HL-60 (cell line): ENCODE data around the gene FAM184A.

Experiments used
- CTCF ChIP-seq: IDR thresholded peaks from one replicate; pipeline ENCODE4 v1.5.1; 2011; ENCODE audit warnings: low read length, control low read depth, inconsistent platforms; ENCODE audit not compliant: insufficient read depth
- POLR2AphosphoS5 ChIP-seq: IDR thresholded peaks from 2 replicates; pipeline ENCODE4 v1.6.1; 2012; ENCODE audit warnings: low read depth

- no peak for TF ChIP-seq CTCF
- no peak for TF ChIP-seq POLR2AphosphoS5
Measured at GRCh38 chr6:118952683-118953082, 125.8 kb downstream of the FAM184A start.
